Urinary bladder (tissue), 4 donors: ENCODE measurements around the gene MACROH2A1. TPM values are rescaled to one million over a fixed set of nuclear protein-coding genes. Genes with fewer than 3 reads are reported as not detected.

Experiments
- DNase-seq: peaks from one replicate; pipeline ENCODE4 v3.0.0-alpha.2; 2015; ENCODE audit errors: extremely low spot score
- H3K27ac ChIP-seq: one replicate; pipeline ENCODE4 v1.5.1; 2013; ENCODE audit warnings: low read depth, mild to moderate bottlenecking, moderate library complexity
- H3K36me3 ChIP-seq: one replicate; pipeline ENCODE4 v1.6.1; 2013; ENCODE audit warnings: mild to moderate bottlenecking, moderate library complexity; ENCODE audit not compliant: insufficient read depth
- H3K4me1 ChIP-seq: one replicate; pipeline ENCODE4 v1.6.1; 2013; ENCODE audit warnings: mild to moderate bottlenecking, moderate library complexity; ENCODE audit not compliant: insufficient read depth
- H3K4me3 ChIP-seq: one replicate; pipeline ENCODE4 v1.5.1; 2013; ENCODE audit warnings: low read depth, low read length
- WGBS: extraction: QIAGEN DNeasy Blood & Tissue Kit; methylation state at CpG from one replicate; pipeline ENCODE4 v1.1.7; 2013; 5-methylcytosine and 5-hydroxymethylcytosine counted together
- polyA plus RNA-seq: library from polyadenylated mRNA; stranded (reverse); fragments of 200-250 nt; gene quantifications from one replicate; pipeline ENCODE4 v1.2.3, GENCODE V29; 2013
- total RNA-seq: library from RNA; depleted of rRNA; stranded (reverse); fragments of >200 nt; gene quantifications from one replicate; pipeline ENCODE4 v1.2.3, GENCODE V29; 2014
- donor health status: healthy with polysubstance abuse.
- donor health status: healthy.

Gene MACROH2A1
- total and polyA plus RNA-seq, 2 donors, result 122 to 150 TPM

GRCh38 chr5:135386886-135387628 is 12.0 kb downstream of the MACROH2A1 start:
- no peak for DNase-seq
- 73% methylated on average over 8 of the region's 8 CpGs for WGBS
- Histone ChIP-seq H3K4me3 (no peak overlapping the region), H3K4me1 (no peaks in the 10 kb centered on the region), H3K36me3 (no peaks in the 10 kb centered on the region), H3K27ac (peak overlapping the region; percentile 54)

- Histone ChIP-seq H3K36me3 (no peaks in the 10 kb centered on the region), H3K27ac (no peak overlapping the region), H3K4me1 (no peaks in the 10 kb centered on the region), H3K4me3 (no peak overlapping the region)
- 90% methylated on average over 3 of the region's 3 CpGs for WGBS
- no peak for DNase-seq
Measured at GRCh38 chr5:135386096-135386495, 12.9 kb downstream of the MACROH2A1 start.

- no peak overlapping the region for H3K4me3 ChIP-seq
- H3K27ac ChIP-seq, result no peak overlapping the region
- no peak for DNase-seq
- H3K36me3 ChIP-seq, result no peaks in the 10 kb centered on the region
- H3K4me1 ChIP-seq, result no peaks in the 10 kb centered on the region
- whole genome bisulfite sequencing, result 73% methylated on average over 3 of the region's 3 CpGs
Measured at GRCh38 chr5:135385576-135385975, 13.5 kb downstream of the MACROH2A1 start.

- Histone ChIP-seq H3K36me3 (no peaks in the 10 kb centered on the region), H3K27ac (no peak overlapping the region), H3K4me1 (no peaks in the 10 kb centered on the region), H3K4me3 (no peak overlapping the region)
- no peak for DNase-seq
Measured at GRCh38 chr5:135384898-135385297, 14.1 kb downstream of the MACROH2A1 start.

- 74% methylated on average over 3 of the region's 3 CpGs for WGBS
- no peaks in the 10 kb centered on the region for H3K36me3 ChIP-seq
Measured at GRCh38 chr5:135383803-135384495, 15.1 kb downstream of the MACROH2A1 start.

GRCh38 chr5:135382981-135383380 is 16.1 kb downstream of the MACROH2A1 start:
- Histone ChIP-seq H3K4me3 (no peak overlapping the region), H3K36me3 (no peaks in the 10 kb centered on the region), H3K4me1 (no peaks in the 10 kb centered on the region), H3K27ac (no peak overlapping the region)
- no peak for DNase-seq
- 86% methylated on average over 3 of the region's 3 CpGs for WGBS

More at GRCh38 chr5:135383803-135384495, 15.1 kb downstream of the MACROH2A1 start:
- no peaks in the 10 kb centered on the region for H3K4me1 ChIP-seq
- H3K27ac ChIP-seq, result no peak overlapping the region
- H3K4me3 ChIP-seq, result no peak overlapping the region
- DNase-seq, result no peak

GRCh38 chr5:135382106-135382790 is 16.8 kb downstream of the MACROH2A1 start:
- no peaks in the 10 kb centered on the region for H3K4me1 ChIP-seq
- H3K4me3 ChIP-seq, result no peak overlapping the region
- no peak for DNase-seq
- no peak overlapping the region for H3K27ac ChIP-seq
- 55% methylated on average over 3 of the region's 3 CpGs for WGBS
- no peaks in the 10 kb centered on the region for H3K36me3 ChIP-seq

- Histone ChIP-seq H3K27ac (no peak overlapping the region), H3K36me3 (no peaks in the 10 kb centered on the region), H3K4me3 (no peak overlapping the region), H3K4me1 (no peaks in the 10 kb centered on the region)
- DNase-seq, result no peak
- 63% methylated on average over 7 of the region's 7 CpGs for WGBS
Measured at GRCh38 chr5:135379046-135379654, 19.9 kb downstream of the MACROH2A1 start.

- H3K4me3 ChIP-seq, result no peak overlapping the region
- DNase-seq, result no peak
- whole genome bisulfite sequencing, result 74% methylated on average over 17 of the region's 17 CpGs
- H3K36me3 ChIP-seq, result no peaks in the 10 kb centered on the region
- no peak overlapping the region for H3K27ac ChIP-seq
- no peaks in the 10 kb centered on the region for H3K4me1 ChIP-seq
Measured at GRCh38 chr5:135377751-135378680, 21.0 kb downstream of the MACROH2A1 start.

GRCh38 chr5:135376961-135377624 is 21.9 kb downstream of the MACROH2A1 start:
- Histone ChIP-seq H3K4me3 (no peak overlapping the region), H3K27ac (no peak overlapping the region), H3K36me3 (no peaks in the 10 kb centered on the region), H3K4me1 (no peaks in the 10 kb centered on the region)
- 59% methylated on average over 13 of the region's 13 CpGs for WGBS
- DNase-seq, result no peak

GRCh38 chr5:135375040-135375793 is 23.8 kb downstream of the MACROH2A1 start:
- Histone ChIP-seq H3K36me3 (peaks cover 2% of the 10 kb centered on the region), H3K27ac (no peak overlapping the region), H3K4me3 (no peak overlapping the region), H3K4me1 (no peaks in the 10 kb centered on the region)
- WGBS, result 59% methylated on average over 6 of the region's 6 CpGs
- DNase-seq, result no peak
